ENCODE results near the gene LIMS1. TPM values are rescaled to one million over a fixed set of nuclear protein-coding genes. Genes with fewer than 3 reads are reported as not detected.

LIMS1 gene
- total RNA-seq, 1 donor from 2014 or later, result 60.1 TPM

Other genes starting within 250 kb of the LIMS1 start
- 4.1 TPM for gene SULT1C2, start 245.6 kb upstream of the LIMS1 start, total RNA-seq
- 3.4 TPM for gene SULT1C4, start 156.5 kb upstream of the LIMS1 start, total RNA-seq
- 84.4 TPM for gene GCC2, start 85.3 kb upstream of the LIMS1 start, total RNA-seq
- 88.2 TPM for gene RANBP2, start 185.0 kb downstream of the LIMS1 start, total RNA-seq

All from ureter (tissue), 1 donor.